Tibial artery (tissue), 4 donors: Measurements from ENCODE around the gene SETBP1.

Source experiments
- DNase-seq, 2 donors: peaks; one replicate each; pipeline ENCODE4 v3.0.0-alpha.2; 2019
- H3K27ac ChIP-seq, 2 donors: fragments of 200-600 bp; sonication (generic) in 1 of 2; 1 replicate in 1 of 2; 2 replicates in 1 of 2; pipeline ENCODE4 v1.5.1; 2018 to 2019; ENCODE audit warnings: mild to moderate bottlenecking in 1 of 2
- H3K27me3 ChIP-seq, 2 donors: fragments of 200-600 bp; sonication (generic) in 1 of 2; one replicate each; pipeline versions ENCODE4 v1.5.1 to v1.6.0; 2016 to 2019
- H3K36me3 ChIP-seq, 3 donors: fragments of 200-600 bp; sonication (generic) in 2 of 3; one replicate each; pipeline ENCODE4 v1.5.1; 2016 to 2019; ENCODE audit warnings: mild to moderate bottlenecking in 2 of 3
- H3K4me1 ChIP-seq, 4 donors: fragments of 200-600 bp; sonication (generic) in 2 of 4; 1 replicate in 3 of 4; 2 replicates in 1 of 4; pipeline ENCODE4 v1.5.1; 2016 to 2019
- H3K4me3 ChIP-seq, 2 donors: fragments of 200-600 bp; sonication (generic) in 1 of 2; 1 replicate in 1 of 2; 2 replicates in 1 of 2; pipeline ENCODE4 v1.5.1; 2018 to 2019; ENCODE audit warnings: mild to moderate bottlenecking in 2 of 2
- H3K9me3 ChIP-seq, 3 donors: fragments of 200-600 bp; sonication (generic) in 1 of 3; one replicate each; pipeline ENCODE4 v1.5.1; 2016 to 2019
- intact Hi-C: fragments of 100-400 bp; cut with DNase I; formaldehyde crosslinking; loops from one replicate; pipeline ENCODE4 v1.15.0; 2023; ENCODE audit warnings: low total_unique reads
- TF ChIP-seq, protein P1 (sequence below), 2 experiments: fragments of 200-600 bp in 1 of 2; fragments of 450-650 bp in 1 of 2; IDR thresholded peaks; one replicate each; pipeline ENCODE4 v1.5.1; 2017 to 2019; ENCODE audit warnings: antibody characterized with exemption in 2 of 2, mild to moderate bottlenecking in 1 of 2, moderate library complexity in 1 of 2

The SETBP1 gene

DNA sequence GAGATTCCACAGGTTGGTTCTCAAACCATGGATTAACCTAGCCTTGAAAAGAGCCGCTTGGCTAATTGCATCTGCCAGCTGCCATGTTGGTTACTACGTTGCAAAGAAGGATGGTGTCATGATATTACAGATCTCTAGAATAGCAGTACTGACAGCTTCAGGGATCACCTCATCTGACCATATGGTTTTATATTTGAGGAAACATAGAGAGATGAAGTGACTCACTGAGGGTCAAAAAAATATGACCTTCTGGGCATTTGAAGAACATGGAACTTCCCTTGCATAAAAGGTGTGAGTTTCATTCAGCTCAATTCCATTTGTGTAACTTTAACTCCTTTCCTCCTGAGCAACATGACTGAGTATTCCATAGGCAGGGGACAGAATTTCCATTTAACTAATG lies 242.3 kb downstream of the SETBP1 start:
- Histone ChIP-seq H3K27me3 (no peaks in the 10 kb centered on the region), H3K4me1 (peaks cover 0 to 74% (median 20%) of the 10 kb centered on the region in 4 donors), H3K9me3 (no peaks in the 10 kb centered on the region), H3K27ac (no peak overlapping the region), H3K36me3 (no peaks in the 10 kb centered on the region), H3K4me3 (no peak overlapping the region)
- intact Hi-C loops: no loop called here
- no peak for DNase-seq
- TF ChIP-seq, protein P1, sequence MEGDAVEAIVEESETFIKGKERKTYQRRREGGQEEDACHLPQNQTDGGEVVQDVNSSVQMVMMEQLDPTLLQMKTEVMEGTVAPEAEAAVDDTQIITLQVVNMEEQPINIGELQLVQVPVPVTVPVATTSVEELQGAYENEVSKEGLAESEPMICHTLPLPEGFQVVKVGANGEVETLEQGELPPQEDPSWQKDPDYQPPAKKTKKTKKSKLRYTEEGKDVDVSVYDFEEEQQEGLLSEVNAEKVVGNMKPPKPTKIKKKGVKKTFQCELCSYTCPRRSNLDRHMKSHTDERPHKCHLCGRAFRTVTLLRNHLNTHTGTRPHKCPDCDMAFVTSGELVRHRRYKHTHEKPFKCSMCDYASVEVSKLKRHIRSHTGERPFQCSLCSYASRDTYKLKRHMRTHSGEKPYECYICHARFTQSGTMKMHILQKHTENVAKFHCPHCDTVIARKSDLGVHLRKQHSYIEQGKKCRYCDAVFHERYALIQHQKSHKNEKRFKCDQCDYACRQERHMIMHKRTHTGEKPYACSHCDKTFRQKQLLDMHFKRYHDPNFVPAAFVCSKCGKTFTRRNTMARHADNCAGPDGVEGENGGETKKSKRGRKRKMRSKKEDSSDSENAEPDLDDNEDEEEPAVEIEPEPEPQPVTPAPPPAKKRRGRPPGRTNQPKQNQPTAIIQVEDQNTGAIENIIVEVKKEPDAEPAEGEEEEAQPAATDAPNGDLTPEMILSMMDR (IDR thresholded peaks at IDR 0.05): no peak

DNA sequence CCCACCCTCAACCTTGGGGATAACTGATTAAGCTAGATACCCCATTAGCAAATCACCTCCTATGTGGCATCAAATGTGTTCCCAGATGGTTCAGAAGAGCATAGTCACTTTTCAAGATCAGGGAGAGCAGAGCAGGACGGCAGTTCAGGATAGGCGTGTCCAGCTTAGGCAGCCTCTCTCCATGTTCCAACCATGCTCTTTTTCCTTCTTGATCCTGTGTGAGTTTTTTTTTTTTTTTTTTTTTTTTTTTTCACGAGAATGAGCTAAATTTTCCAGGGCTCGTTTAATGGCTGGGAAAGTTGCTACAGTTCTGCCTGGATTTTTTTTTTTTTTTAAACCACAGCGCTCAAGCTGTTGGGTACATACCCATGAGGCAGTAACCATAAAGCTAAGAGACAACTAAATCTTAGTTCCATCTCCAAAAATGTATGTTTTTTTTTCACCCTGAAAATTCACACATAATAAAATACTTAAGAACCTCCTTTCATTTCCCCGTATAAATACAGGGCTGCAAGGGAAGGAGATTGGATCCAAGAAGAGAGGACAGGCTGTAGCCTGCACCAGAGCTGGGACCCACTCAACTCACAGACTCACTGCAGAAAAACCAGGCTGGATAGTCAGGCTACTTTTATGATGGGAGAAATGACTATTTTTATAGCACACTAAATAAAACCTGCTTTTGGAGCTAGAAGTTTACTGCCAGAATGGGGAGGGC lies 244.3 kb downstream of the SETBP1 start:
- H3K27me3 ChIP-seq: no peaks in the 10 kb centered on the region
- no peak for DNase-seq
- H3K9me3 ChIP-seq: no peaks in the 10 kb centered on the region
- H3K4me1 ChIP-seq: peaks cover 0 to 58% (median 13%) of the 10 kb centered on the region in 4 donors
- H3K4me3 ChIP-seq: no peak overlapping the region
- TF ChIP-seq, protein P1 (IDR thresholded peaks at IDR 0.05): no peak
- intact Hi-C loops: no loop called here
- no peaks in the 10 kb centered on the region for H3K36me3 ChIP-seq
- H3K27ac ChIP-seq: peak overlapping the region; percentile 57 to 65

DNA sequence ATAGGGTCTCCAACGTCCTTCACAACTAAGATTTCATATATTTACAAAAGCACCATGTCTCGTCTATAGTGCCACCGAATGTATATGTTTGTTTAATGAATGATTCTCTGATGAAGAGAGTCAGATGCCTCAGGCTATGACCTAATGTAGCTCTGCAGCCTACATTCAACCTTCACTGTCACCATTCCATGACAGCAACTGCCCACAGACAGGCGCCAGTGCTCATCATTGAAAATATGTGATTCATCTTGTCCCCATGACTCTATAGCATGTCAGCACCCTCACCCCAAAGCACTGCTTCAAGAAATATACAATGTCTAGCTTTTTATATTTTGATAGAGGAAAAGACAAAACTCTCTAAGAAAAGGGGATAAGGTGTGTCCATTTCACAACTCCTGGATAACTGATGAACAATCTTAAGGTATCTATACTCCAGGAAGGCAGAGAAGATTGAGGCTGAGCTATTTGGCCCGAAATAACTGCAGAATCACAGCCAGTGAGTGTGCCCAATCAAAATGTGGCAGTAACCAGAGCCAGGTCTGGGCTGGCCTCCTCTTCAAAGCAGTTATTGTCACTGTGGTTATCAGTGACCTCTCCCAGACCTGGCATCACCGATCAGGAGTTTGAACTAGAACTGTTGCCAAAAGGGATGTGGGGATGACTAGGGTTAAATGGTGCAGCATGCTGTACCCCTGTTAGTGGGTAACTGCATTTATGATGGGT lies 246.6 kb downstream of the SETBP1 start:
- intact Hi-C loops: no loop called here
- Histone ChIP-seq H3K9me3 (no peaks in the 10 kb centered on the region), H3K4me1 (peaks cover 0 to 49% (median 9%) of the 10 kb centered on the region in 4 donors), H3K4me3 (no peak overlapping the region), H3K36me3 (no peaks in the 10 kb centered on the region), H3K27ac (peak overlapping the region in 1 of 2 donors; percentile 65), H3K27me3 (no peaks in the 10 kb centered on the region)
- TF ChIP-seq, protein P1 (IDR thresholded peaks at IDR 0.05): no peak
- no peak for DNase-seq

DNA sequence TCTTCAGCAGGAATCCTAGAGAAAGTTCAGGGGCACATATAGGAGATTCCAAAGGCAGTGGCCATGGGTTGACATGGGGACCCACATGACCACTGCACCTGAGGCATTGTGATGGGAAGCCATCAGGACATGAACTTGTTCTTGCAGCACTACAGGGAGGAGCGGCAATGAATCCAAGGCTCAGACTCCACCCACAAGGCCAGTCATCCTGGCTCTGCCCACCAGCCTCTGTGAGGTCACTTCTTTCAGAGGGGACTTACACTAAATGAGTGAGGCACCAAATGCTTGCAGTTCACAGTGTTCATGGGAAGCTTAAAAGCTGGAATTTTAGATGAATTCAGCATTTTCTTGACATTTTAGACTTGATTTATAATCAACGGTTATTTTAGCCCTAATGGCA lies 254.2 kb downstream of the SETBP1 start:
- peaks cover 0 to 9% (median 3%) of the 10 kb centered on the region in 4 donors for H3K4me1 ChIP-seq
- intact Hi-C loops: no loop called here
- peaks cover 0 to 7% (median 0%) of the 10 kb centered on the region in 3 donors for H3K36me3 ChIP-seq
- no peak overlapping the region for H3K27ac ChIP-seq
- DNase-seq: no peak
- TF ChIP-seq, protein P1 (IDR thresholded peaks at IDR 0.05): no peak
- no peak overlapping the region for H3K4me3 ChIP-seq
- no peaks in the 10 kb centered on the region for H3K27me3 ChIP-seq
- no peaks in the 10 kb centered on the region for H3K9me3 ChIP-seq

DNA sequence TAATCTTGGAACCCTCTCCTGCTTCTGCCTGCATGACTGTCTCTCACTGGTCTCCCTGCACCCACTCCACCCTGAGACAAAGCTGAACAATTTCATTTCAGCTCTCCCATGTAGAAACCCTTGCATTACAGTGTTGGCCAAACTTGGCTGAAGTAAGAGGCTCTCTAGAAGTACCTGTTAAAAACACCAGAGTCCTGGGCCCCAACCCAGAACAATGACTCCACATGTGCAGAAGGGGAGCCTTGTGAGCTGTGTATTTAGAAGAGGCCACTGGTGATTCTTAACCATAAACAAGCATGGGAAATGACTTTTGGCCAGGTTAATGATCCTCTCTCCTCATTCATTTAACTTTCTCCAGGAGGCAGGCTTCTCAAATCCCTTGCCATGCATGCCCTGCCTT lies 254.8 kb downstream of the SETBP1 start:
- H3K27ac ChIP-seq: no peak overlapping the region
- intact Hi-C loops: no loop called here
- H3K4me3 ChIP-seq: no peak overlapping the region
- H3K36me3 ChIP-seq: peaks cover 0 to 7% (median 0%) of the 10 kb centered on the region in 3 donors
- TF ChIP-seq, protein P1 (IDR thresholded peaks at IDR 0.05): no peak
- H3K9me3 ChIP-seq: no peaks in the 10 kb centered on the region
- no peaks in the 10 kb centered on the region for H3K27me3 ChIP-seq
- H3K4me1 ChIP-seq: peaks cover 0 to 9% (median 3%) of the 10 kb centered on the region in 4 donors
- DNase-seq: no peak
